Measurements from ENCODE around the gene TMEM202. TPM values are rescaled to one million over a fixed set of nuclear protein-coding genes. Genes with fewer than 3 reads are reported as not detected.

Gene TMEM202
- total and polyA plus RNA-seq, 2 of the 13 experiments (the other 11 are each of a cell fraction or from before 2014, with no cell fraction given): not detected

GRCh38 chr15:72358121-72358520, 40.0 kb upstream of the TMEM202 start:
- CTCF ChIA-PET (ENCODE audit: low intra/inter-chr PET ratio, low total read pairs): no interaction called here

More at GRCh38 chr15:72358121-72358520, 40.0 kb upstream of the TMEM202 start:
- BruUV-seq (replicated peaks): no TSS peak
- in situ Hi-C loops (cut with HindIII; ENCODE audit: extremely low pct_ligation_motif_present, low pct_unique_long_range_greater_than_20kb) (no loop called here), intact Hi-C loops (cut with micrococcal nuclease; ENCODE audit: unreplicated experiment) (no loop called here)
- Histone ChIP-seq H4K20me1 (ENCODE audit: insufficient read depth, low read length) (no peaks in the 10 kb centered on the region), H3K4me3 (replicated peaks in 1 of 3; ENCODE audit: insufficient read depth in 1 of 3, low read depth in 2 of 3, low read length in 3 of 3) (no peak overlapping the region), H3K9ac (ENCODE audit: insufficient read depth, low read depth, low read length) (no peak overlapping the region), H3K79me2 (ENCODE audit: insufficient read depth, low read length) (peaks cover 43% of the 10 kb centered on the region), H3K36me3 (replicated peaks in 1 of 2; ENCODE audit: control insufficient read depth in 1 of 2, insufficient read depth in 2 of 2, low read length in 2 of 2) (peaks cover 27 to 55% of the 10 kb centered on the region in 2 experiments), H3K9me3 (ENCODE audit: low read length) (no peaks in the 10 kb centered on the region), H2AFZ (ENCODE audit: low read length) (no peak overlapping the region), H3K4me2 (ENCODE audit: low read depth, low read length) (no peak overlapping the region), H3K27ac (ENCODE audit: extremely low read length, insufficient read depth, low read length) (no peak overlapping the region), H3K27me3 (ENCODE audit: control insufficient read depth in 1 of 2, insufficient read depth in 2 of 2, low read length in 2 of 2) (no peaks in the 10 kb centered on the region), H3K4me1 (ENCODE audit: insufficient read depth, low read length) (peaks cover 27% of the 10 kb centered on the region)
- ATAC-seq (no peak), FAIRE-seq (no peak), DNase-seq (ENCODE audit: low spot score) (no peak)
- WGBS (ENCODE audit: low lambda C conversion rate): 99% methylated on average over 3 of the region's 3 CpGs
- TF ChIP-seq YY1 (IDR thresholded peaks at IDR 0.05; ENCODE audit: insufficient read depth, insufficient replicate concordance, low read depth, low read length) (no peak), ZFX (CRISPR knock-in tag; IDR thresholded peaks at IDR 0.05; ENCODE audit: low read depth) (no peak), ZNF768 (CRISPR knock-in tag; IDR thresholded peaks at IDR 0.05) (no peak), MEF2D (CRISPR knock-in tag; IDR thresholded peaks at IDR 0.05) (no peak), SALL1 (CRISPR knock-in tag; IDR thresholded peaks at IDR 0.05) (no peak), ZHX1 (CRISPR knock-in tag; IDR thresholded peaks at IDR 0.05; ENCODE audit: low read depth) (no peak), ZFP1 (CRISPR knock-in tag; IDR thresholded peaks at IDR 0.05) (no peak), ZBTB39 (CRISPR knock-in tag; IDR thresholded peaks at IDR 0.05) (no peak), THAP7 (CRISPR knock-in tag; IDR thresholded peaks at IDR 0.05) (no peak), ZNF451 (CRISPR knock-in tag; IDR thresholded peaks at IDR 0.05) (no peak), PITX1 (CRISPR knock-in tag; IDR thresholded peaks at IDR 0.05) (no peak), ZNF672 (CRISPR knock-in tag; IDR thresholded peaks at IDR 0.05) (no peak), NPAS2 (CRISPR knock-in tag; IDR thresholded peaks at IDR 0.05; ENCODE audit: borderline replicate concordance) (no peak)
- POLR2A ChIA-PET: interaction anchor here (1.3 to 1.4 kb wide), 2 partner anchors 11 to 18 kb away, joined by 4 to 7 read pairs; partner anchors contain the start of gene HEXA

Data from HepG2 (cell line).